HG03039 (cell line): ENCODE results near the gene MZF1.
"Not testable (repeated sequence)": the region's sequence is repeated elsewhere in the genome, so short reads cannot be mapped to it uniquely, and the experiment has no call there.

Experiments used
- ATAC-seq: cut with Tn5 transposase; IDR thresholded peaks from one replicate; pipeline ENCODE4 v1.9.1; 2021; ENCODE audit warnings: mild to moderate bottlenecking, moderate library complexity; ENCODE audit not compliant: unreplicated experiment

The MZF1 gene

GRCh38 chr19:58543826-58544590 lies 29.1 kb downstream of the MZF1 start, which contains the start of gene TRIM28:
TSS of gene TRIM28 (plus strand) at chr19:58544064. CDS start at chr19:58544758, 694 bp downstream.
- ATAC-seq, result peak; percentile 82

GRCh38 chr19:58542641-58543372 lies 30.3 kb downstream of the MZF1 start:
- not testable (repeated sequence) for ATAC-seq

- ATAC-seq, result not testable (repeated sequence)
Measured at GRCh38 chr19:58539169-58539559, 34.0 kb downstream of the MZF1 start.

GRCh38 chr19:58538257-58539168 lies 34.6 kb downstream of the MZF1 start:
- no peak for ATAC-seq

- ATAC-seq, result no peak
Measured at GRCh38 chr19:58536852-58537798, 36.0 kb downstream of the MZF1 start.

- no peak for ATAC-seq
Measured at GRCh38 chr19:58535857-58536256, 37.3 kb downstream of the MZF1 start.

GRCh38 chr19:58531034-58531840 lies 41.9 kb downstream of the MZF1 start:
- no peak for ATAC-seq

- no peak for ATAC-seq
Measured at GRCh38 chr19:58529405-58529804, 43.7 kb downstream of the MZF1 start.

- no peak for ATAC-seq
Measured at GRCh38 chr19:58522709-58523108, 50.4 kb downstream of the MZF1 start.

- ATAC-seq, result no peak
Measured at GRCh38 chr19:58521651-58522050, 51.5 kb downstream of the MZF1 start.

- ATAC-seq, result no peak
Measured at GRCh38 chr19:58520257-58520599, 52.9 kb downstream of the MZF1 start.

- peak; percentile 66 for ATAC-seq
Measured at GRCh38 chr19:58519355-58520256, 53.5 kb downstream of the MZF1 start, which contains the start of gene ZBTB45. TSS of gene ZBTB45 (minus strand) at chr19:58519810. CDS start at chr19:58517673, 2,137 bp downstream.

- no peak for ATAC-seq
Measured at GRCh38 chr19:58519087-58519354, 54.1 kb downstream of the MZF1 start.

GRCh38 chr19:58518256-58519086 lies 54.7 kb downstream of the MZF1 start:
- no peak for ATAC-seq

GRCh38 chr19:58516964-58517833 lies 55.9 kb downstream of the MZF1 start:
- ATAC-seq, result no peak

GRCh38 chr19:58516246-58516836 lies 56.8 kb downstream of the MZF1 start:
- ATAC-seq, result no peak
